GM12872 (cell line): ENCODE data around the gene ATP6V0E1.

Experiments
- CTCF ChIP-seq: IDR thresholded peaks from 3 replicates; pipeline ENCODE4 v1.5.1; 2011; ENCODE audit warnings: low read depth, mild to moderate bottlenecking, low read length, moderate library complexity; ENCODE audit not compliant: insufficient read depth

Gene ATP6V0E1

GRCh38 chr5:173015598-173016455 is 32.3 kb downstream of the ATP6V0E1 start:
- no peak for TF ChIP-seq CTCF

- TF ChIP-seq CTCF: no peak
Observed at GRCh38 chr5:173016598-173017046, 33.1 kb downstream of the ATP6V0E1 start.

- no peak for TF ChIP-seq CTCF
Observed at GRCh38 chr5:173018358-173018757, 34.8 kb downstream of the ATP6V0E1 start.

GRCh38 chr5:173020154-173020581 is 36.6 kb downstream of the ATP6V0E1 start:
- TF ChIP-seq CTCF: no peak

- TF ChIP-seq CTCF: no peak
Observed at GRCh38 chr5:173020643-173021042, 37.1 kb downstream of the ATP6V0E1 start.

- no peak for TF ChIP-seq CTCF
Observed at GRCh38 chr5:173025651-173026050, 42.1 kb downstream of the ATP6V0E1 start.

GRCh38 chr5:173027905-173028304 is 44.3 kb downstream of the ATP6V0E1 start:
- TF ChIP-seq CTCF: no peak
